COLO668 (cell line): ENCODE measurements around the gene TLCD5.

Experiments used
- DNase-seq: peaks from one replicate; lab custom pipeline; 2025; ENCODE audit not compliant: unreplicated experiment; lab: John Stamatoyannopoulos, UW

Gene TLCD5

DNA sequence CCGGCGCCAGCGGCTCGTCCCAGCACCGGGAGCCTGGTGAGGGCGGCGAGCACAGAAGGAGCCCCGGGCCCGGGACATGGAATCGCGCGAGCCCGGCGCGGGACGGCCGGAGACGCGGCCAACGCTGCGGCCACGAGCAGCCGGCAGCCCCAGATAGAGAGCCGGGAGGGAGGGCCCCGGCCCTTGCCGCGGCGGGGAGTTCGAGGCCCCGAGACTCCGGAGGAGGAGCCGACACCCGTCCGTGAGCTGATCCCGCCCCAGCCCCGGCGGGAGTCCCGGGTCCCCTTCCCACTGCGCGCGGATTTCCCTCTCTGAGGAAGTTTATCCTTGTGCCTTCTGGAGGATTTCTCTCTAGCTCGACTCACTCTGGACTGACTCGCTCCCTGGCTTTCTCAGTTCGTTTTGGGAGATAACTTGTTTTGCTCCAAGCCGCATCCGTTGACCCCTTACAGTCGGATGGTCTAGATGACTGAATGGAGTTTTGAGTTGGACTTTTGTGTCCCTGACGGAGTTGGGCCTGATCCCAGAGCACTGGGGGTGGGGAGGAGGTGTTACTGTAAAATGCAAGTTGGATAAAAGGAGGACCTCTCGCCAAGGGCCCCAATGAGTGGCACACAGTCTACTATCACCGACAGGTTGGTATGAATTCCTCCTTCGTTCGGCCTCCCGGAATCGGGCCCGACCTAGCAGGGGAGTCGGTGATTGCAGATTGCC is 11.7 kb downstream of the TLCD5 start:
- DNase-seq, result peak; percentile 69

DNA sequence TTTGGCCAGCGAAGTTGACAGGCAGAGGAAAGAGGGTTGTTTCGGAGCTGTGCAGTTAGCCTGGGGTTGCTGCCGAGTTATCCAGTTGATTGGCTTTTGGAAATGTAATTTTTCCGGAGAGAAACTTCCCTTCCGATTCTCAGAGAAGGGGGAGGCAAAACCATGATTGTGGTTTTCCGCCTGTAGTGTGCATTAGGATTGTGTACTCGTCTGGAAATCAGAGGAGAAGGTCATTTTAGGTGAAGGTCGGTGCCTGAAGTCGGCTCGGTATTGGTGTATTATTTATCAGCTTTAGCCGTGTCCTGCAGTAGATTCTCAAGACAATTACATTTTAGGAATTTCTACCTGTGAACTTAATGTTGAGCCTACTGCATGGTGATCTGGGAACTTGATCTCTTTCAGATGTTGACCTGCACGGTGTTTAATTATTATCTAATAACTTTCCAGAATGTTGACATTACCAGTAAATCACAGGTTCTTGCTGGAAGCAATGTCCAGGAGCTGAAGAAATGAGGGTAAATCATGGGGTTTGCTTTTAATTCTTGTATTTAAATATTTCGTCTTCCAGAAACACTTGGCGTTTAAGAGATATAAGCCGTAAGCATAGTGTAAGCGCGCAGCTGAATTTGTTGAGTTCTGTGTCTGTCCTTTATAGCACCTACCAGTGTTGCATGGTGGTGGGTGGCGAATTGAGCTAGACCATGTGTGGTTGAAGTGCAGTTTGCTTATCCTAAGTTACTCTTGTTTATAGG is 12.4 kb downstream of the TLCD5 start:
- no peak for DNase-seq

DNA sequence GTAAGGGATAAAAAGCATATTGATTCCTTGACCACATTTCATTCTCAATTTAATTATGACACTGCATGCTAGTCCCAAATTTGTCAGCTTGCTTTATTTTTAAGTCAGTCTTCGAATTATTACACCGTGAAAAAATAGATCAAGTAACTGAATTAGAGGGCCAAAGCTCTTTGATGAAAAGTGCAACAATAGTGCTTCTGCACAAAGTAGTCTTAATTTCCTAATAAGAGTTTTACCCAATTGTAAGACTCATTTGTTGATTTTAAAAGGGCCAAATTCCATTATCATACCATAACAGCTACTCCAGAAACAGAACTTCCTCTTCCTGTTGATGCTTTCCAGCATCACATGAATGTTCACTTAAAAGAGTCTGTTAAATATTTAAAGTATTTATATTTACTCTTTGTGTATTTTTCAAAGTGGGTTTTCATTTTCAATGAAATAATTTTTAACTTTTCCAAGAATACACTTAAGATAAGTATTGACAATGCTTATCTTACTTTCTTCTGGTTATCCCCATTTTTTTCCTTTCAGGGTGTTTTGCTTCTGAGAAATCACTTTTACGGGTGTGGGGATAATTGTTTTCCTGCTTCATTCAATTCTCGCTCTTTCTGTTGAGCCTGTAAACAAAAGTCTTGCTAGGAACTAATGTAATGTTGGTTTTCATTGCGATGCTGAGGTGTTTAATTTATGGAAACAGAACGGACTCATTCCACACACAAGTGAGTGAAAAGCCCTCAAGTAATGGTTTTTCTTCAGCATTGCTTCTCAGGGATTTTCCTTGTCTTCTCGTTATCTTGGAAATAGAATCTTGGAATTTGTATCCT is 13.2 kb downstream of the TLCD5 start:
- DNase-seq, result no peak

DNA sequence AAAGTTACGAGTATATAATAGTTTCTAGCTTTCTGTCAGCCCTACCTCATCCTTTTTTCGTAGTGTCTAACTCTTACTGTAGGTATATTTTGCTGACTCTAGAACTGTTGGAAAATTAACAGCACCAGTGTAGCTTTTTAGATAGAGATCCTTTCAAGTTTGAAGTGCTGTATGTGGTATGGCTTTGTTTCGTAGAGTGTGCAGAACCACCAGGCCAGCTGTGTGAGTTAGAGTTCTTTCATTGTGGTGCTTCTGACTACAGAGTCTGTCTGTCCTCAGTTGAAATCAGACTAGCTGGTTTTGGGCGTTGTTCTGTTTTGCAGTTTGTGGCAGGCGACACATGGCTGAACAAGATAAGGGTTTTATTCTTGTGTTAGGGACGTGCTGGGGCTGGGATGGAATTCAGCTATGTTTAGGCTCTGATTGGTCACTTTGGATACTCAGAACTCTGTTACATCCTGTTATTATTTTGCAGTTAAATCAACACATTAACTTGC is 14.3 kb downstream of the TLCD5 start:
- DNase-seq, result no peak

DNA sequence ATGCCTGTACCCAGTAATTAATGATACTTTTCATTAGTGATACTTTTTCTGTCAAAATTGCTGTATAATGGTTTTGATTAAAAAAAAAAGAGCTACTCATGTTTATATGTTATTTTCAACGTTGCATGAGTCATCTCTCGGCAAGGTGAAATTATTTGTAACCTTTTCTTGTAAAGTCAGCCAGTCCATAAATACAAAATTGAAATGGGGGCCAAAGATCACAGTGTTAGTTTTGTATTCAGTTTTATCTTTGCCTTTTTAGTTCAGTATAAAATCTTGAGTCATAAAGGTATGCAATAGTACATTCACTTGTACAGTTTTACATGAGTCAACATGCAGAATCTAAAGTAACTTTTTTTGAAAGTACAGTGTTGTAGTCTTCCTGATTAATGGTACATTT is 15.4 kb downstream of the TLCD5 start:
- DNase-seq, result no peak

DNA sequence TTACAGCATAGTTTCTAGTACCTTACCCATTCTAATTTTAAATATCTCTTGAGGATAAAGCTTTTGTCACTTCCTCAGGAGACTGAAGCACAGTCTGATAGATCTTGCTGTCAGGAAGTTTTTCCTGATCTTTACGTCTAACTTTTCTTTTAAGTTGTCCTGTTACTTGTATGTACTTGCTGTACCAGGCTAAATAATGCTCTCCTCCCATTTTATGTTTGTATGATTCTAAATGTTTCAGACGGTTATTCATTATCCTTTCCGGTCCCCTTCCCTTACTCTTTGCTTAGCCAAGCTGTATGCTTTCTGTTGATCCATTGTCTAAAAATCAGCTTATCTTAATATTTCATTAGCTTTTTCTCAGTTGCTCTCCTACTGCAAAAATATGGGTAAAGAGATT is 17.1 kb downstream of the TLCD5 start:
- DNase-seq, result no peak

DNA sequence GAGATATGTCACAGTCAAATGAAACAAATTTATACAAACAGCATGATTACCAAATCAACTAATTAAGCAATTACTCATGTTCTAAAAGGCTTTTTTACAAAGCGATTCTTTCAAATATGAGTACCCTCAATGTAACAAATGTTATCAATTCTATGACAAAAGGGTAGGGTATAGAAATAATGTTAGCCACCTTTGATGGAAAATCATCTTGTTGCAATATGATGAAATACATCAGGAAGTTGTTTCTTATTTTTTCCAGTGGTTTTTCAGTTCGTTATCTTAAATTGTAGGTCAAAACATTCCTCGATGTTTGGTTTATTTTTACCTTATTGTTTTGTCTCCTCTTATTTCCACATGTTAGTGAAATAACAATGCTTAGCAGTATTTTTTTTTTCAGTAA is 17.6 kb downstream of the TLCD5 start:
- no peak for DNase-seq

DNA sequence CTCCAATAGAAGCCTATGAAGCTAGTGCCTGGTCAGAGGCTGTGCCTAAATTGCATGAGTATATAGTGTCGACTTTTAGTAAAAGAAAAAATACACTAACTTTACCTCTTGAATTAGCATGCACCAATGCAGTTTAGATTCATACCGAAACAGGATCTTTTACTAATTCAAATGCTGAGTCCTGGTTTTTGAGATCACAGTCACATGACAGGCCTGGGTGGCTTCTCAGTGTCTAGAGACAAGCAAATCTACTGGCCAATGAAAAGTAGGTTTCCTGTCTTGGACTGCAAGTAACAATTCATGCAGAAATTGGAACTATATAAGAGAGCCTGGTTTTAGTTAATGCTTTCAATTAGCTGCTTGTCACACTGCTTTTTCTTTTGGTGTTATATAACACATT is 18.3 kb downstream of the TLCD5 start:
- DNase-seq, result no peak

DNA sequence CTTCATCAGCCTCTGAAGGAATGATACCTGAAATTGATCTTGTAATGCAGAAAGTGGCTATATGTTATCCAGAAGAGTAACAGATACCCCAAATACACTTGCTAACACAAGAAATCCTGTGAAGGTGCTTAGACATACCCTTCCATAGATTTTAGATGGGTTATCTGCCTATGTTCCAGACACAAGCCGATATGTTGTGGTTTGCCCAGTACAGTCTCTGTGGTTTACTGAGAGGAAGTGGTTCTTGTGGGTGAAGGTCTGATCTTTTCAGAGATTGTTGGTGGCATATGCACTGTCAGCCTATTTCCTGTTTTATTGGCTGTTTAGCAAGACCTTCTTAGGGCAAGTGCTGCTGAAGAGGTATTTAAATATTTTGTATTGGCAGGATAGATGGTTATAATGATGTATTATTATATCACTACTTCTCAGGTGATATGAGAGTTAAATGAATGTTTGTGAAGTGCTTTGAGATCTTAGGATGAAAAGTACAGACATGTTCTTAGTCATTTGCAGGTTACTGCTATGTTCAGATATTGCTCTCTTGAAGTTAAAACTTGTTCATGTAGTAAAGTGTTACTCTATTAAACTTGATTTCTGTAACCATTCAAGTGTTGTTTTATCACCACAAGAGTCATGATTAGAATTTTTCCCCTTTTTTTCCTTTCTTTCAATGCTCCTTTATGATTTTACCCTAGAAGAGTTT is 19.4 kb downstream of the TLCD5 start:
- no peak for DNase-seq

DNA sequence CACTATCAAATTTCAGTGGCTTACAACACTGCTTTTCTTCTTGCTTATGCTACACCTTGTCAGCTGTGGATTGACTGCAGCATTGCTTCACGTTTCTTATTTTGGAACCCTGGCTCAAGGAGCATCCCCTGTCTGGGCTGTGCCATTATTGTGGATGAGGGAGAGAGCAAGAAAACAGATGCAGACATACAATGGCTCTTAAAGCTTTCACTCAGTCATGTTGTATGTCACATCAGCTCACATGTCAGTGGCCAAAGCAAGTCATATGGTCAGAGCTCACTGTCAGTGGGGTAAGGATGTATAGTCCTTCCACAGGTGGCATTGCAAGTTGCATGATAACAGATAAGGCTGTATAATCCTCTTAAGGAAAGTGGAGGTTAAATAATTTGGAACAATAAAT is 21.1 kb downstream of the TLCD5 start:
- no peak for DNase-seq

DNA sequence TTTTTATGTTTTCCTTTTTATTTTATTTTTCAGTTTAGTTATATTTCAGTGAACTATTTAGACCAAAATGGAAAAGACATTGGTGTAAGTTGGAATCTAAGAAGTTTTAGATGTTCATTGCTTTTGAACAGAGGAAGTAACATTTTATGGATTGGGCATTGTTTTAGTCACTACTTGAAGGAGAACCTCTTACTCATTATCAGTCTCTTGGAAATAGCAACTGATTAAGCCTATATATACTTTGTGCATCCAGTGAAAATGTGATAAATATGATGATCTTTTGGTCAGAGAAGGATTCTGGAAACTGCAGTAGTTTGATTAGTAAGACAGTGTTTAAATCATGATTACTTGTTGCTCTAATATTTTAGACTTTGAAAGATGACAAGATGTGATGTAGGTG is 25.5 kb downstream of the TLCD5 start:
- no peak for DNase-seq

DNA sequence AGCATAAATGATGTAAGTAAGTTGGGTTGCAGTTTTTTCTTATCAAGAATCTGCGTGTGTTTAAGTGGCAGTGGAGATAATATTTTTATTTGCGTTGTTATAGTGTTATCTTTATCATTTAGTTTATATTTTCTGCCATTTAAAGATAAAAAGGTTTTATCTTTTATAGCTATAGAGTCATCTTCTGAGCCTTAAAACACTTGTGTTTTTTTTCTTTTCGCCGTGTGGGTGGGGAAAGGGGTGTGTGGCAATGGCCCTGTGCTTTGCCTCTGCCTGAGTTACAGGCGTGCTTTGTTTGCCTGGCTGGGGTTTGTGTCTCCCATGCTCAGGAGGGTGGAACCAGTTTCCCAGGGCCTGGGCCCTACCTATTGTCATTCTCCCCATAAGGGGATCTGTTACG is 27.3 kb downstream of the TLCD5 start:
- DNase-seq, result no peak

DNA sequence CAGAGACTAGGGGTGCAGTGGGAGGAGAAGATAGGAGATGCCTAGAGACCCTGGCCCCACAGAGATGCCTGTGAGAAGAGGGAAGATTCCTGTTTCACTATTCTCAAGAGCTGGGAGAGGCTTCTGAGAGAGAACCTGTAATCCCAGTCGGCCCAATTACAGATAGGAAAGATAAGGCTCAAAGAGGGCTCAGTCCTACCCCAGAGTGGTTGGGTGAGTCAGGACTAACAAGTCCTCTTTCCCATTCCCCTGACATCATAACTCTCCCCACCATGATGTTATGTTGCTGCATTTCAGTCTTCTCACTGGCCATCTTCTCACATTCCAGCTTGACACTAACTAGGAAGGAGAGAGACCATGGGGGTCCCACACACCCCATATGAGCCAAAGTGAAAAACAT is 29.0 kb downstream of the TLCD5 start:
- no peak for DNase-seq

DNA sequence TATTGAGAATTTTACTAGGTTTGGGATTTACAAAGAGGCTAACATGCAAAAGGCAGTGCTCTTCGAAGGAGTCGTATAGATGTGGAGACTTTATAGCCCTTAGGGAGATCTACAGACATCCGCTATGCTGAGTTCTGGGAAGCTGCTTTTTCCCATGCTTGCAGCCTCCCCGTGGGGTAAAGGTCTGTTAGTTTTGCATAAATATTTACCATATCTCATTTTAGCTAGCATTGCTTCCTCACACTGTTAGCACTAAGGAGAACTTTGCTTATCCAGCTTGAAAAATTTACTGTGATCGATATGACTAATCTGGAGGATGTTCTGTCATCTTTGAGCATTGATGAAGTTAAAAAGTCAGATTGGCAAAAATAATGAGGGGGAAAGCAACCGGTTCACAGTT is 29.7 kb downstream of the TLCD5 start:
- DNase-seq, result no peak

DNA sequence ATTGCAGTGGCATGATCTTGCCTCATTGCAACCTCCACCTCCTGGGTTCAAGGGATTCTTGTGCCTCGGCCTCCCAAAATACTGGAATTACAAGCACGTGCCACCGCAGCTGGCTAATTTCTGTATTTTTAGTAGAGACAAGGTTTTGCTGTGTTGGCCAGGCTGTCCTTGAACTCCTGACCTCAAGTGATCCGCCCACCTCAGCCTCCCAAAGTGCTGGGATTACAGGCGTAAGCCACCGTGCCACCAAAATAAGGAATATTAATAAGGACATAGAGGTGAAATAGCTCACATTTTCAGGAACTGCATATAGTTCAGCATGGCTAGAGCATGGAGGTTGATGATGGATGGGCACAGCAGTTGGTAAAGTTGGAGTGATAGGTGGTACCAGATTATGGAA is 32.5 kb downstream of the TLCD5 start:
- no peak for DNase-seq

DNA sequence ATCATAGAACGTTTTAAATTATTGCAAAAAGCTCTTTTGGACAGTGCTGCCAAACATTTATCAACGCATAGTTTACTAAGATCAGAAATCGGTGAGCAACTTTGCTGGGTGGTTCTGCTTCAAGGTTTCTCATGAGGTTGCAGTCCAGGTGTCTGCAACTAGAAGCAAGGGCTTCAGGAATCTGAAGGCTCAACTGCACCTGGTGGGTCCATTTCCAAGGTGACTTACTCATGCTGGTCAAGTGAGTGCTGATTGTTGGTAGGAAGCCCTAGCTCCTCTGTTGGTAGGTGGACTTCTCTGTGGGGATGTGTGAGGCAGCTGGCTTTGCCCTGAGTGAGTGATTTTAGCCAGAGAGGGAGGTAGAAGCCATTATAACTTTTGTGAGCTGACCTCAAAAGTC is 33.6 kb downstream of the TLCD5 start:
- DNase-seq, result no peak

DNA sequence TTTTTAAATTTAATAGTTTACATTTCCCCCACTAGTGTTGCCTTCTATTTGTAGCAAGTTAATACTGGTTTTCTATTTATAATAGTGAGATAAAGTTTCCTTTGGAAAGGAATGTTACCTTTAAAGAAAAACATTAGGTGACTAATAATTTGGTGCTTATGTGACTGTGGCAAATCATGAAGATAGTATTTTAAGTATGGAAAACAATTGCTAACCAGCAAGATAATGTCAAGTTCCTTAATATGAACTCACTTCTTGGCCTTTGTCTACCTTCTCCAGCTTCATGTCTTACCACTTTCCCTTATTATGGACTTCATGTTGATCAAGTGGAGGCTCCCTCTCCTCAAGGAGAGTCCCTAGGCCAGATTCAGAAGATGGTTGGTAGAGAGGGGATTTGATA is 38.3 kb downstream of the TLCD5 start:
- no peak for DNase-seq

DNA sequence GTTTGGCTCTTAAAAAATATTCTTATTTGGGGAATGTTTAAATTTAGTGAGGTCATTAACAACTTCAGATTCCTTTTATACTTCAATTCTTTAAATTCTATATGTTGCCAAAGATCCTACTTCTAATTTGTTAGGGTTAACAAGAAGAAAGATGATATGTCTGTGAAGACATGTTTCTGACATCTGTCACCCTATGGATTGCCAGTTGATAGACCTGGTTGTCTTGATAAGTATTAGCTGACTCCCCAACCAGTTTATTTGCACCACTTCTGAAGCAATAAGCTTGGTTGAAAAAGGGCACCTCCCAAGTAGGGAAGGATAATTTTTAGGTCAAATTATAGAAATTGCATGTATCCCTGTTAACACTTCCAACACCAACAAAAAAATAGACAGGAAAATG is 40.4 kb downstream of the TLCD5 start:
- no peak for DNase-seq

DNA sequence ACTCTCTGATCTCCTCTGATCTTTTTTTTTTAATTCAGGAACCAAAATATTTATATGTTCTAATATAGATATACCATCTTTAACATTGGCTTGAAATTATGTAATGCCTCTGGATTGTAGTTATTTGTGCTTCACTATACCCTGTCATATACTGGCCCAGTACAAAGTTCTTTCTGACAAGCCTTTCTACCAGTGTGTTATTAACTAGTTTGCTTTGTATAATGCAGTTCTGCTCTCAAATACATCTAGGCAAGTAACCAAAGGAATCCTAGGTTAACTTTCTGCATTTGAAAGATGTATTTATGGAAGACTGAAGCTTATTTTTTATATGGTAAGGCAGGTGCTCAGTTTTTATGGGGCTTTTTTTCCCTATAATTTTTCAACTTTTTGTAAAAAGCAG is 47.2 kb downstream of the TLCD5 start:
- DNase-seq, result no peak

DNA sequence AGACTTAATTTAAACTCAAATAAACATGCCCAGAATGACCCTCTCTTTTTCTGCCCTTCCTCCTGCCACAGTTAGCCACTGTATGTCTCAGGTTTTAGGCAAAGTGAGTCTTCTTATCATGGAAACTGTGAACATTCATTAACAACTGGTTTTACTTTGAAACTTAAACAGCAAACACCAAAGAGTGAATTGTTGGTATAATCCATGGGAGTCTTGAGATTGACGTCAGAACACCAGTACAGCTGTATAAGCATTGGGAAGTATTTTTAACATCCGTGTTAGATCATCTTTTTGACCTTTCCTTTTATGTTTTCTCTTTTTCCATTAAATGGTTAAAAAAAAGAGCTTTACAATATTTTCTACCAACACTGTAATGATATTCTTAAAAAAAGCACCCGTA is 50.0 kb downstream of the TLCD5 start:
- DNase-seq, result no peak

DNA sequence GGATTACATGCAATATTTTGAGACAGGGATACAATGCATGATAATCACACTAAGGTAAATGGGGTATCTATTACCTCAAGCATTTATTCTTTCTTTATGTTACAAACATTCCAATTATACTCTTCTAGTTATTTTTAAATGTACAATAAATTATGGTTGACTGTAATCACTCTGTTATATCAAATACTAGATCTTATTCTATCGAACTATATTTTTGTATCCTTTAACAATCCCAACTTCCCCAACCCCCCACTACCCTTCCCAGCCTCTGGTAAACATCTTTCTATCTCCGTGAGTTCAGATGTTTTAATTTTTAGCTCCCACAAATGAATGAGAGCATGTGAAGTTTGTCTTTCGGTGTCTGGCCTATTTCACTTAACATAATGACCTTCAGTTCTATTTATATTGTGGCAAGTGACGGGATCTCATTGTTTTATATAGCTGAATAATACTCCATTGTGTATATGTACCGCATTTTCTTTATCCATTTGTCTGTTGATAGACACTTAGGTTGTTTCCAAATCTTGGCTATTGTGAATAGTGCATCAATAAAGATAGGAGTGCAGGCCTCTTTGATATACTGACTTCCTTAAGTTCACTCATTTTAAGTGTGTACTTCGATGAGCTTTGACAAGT is 51.6 kb downstream of the TLCD5 start:
- no peak for DNase-seq
